Naive thymus-derived CD4-positive, alpha-beta T cell (primary cell): Measurements from ENCODE around the gene NEURL4. TPM values are rescaled to one million over a fixed set of nuclear protein-coding genes. Genes with fewer than 3 reads are reported as not detected.
A peak's percentile ranks its signal among the peaks of the same experiment; 100 is the strongest.

Experiments used
- ATAC-seq: fragments of 150-1000 bp; cut with Tn5 transposase; 2 replicates; pipeline ENCODE4 v1.10.0; 2021; ENCODE audit warnings: mild to moderate bottlenecking, moderate library complexity
- CTCF ChIA-PET: fragments of 350-600 bp; sonication (Branson Sonifier 250); formaldehyde crosslinking; loops from one replicate; lab custom pipeline; 2021; ENCODE audit warnings: antibody characterized with exemption; lab: Charles Lee
- POLR2A ChIA-PET: fragments of 350-600 bp; sonication (Branson Sonifier 250); formaldehyde crosslinking; loops from one replicate; lab custom pipeline; 2021; ENCODE audit warnings: antibody characterized with exemption, inconsistent platforms; lab: Charles Lee
- DNase-seq, 9 donors: peaks; one replicate each; pipeline versions ENCODE4 v3.0.0 to v3.0.0-alpha.2; 2020 to 2022; ENCODE audit warnings: mixed read lengths in 1 of 9
- H3K27ac ChIP-seq: one replicate; pipeline ENCODE4 v1.7.0; 2013; ENCODE audit warnings: mild to moderate bottlenecking, low read depth, low read length, moderate library complexity
- H3K27me3 ChIP-seq, 2 donors: one replicate each; pipeline ENCODE4 v1.7.0; 2013; ENCODE audit warnings: low read length in 2 of 2, mild to moderate bottlenecking in 2 of 2, moderate library complexity in 2 of 2; ENCODE audit not compliant: control insufficient read depth in 2 of 2, insufficient read depth in 2 of 2
- H3K36me3 ChIP-seq, 3 experiments: 1 replicate in 2 of 3; 2 replicates in 1 of 3; pipeline ENCODE4 v1.7.0; 2013; ENCODE audit warnings: low read length in 3 of 3, mild to moderate bottlenecking in 3 of 3, moderate library complexity in 1 of 3; ENCODE audit not compliant: insufficient read depth in 3 of 3, control insufficient read depth in 2 of 3
- H3K4me1 ChIP-seq, 2 donors: one replicate each; pipeline ENCODE4 v1.7.0; 2013; ENCODE audit warnings: low read length in 2 of 2, mild to moderate bottlenecking in 2 of 2, moderate library complexity in 1 of 2; ENCODE audit not compliant: control insufficient read depth in 2 of 2, insufficient read depth in 2 of 2
- H3K4me3 ChIP-seq: 2 replicates; pipeline ENCODE4 v1.7.0; 2013; ENCODE audit warnings: mild to moderate bottlenecking, low read length
- H3K9me3 ChIP-seq, 3 experiments: 1 replicate in 2 of 3; 2 replicates in 1 of 3; pipeline ENCODE4 v1.7.0; 2013; ENCODE audit warnings: low read length in 3 of 3; ENCODE audit not compliant: control insufficient read depth in 2 of 3
- H3K27ac Mint-ChIP-seq, 9 donors: one replicate each; pipeline ENCODE4 v1.8.0; 2020 to 2022; ENCODE audit warnings: mixed read lengths in 9 of 9, mild to moderate bottlenecking in 8 of 9, moderate library complexity in 5 of 9, inconsistent platforms in 2 of 9
- H3K27me3 Mint-ChIP-seq, 5 donors: one replicate each; pipeline ENCODE4 v1.8.0; 2021 to 2022; ENCODE audit warnings: mixed read lengths in 5 of 5, mild to moderate bottlenecking in 1 of 5
- H3K36me3 Mint-ChIP-seq, 5 donors: one replicate each; pipeline ENCODE4 v1.8.0; 2020 to 2022; ENCODE audit warnings: mixed read lengths in 5 of 5, mild to moderate bottlenecking in 3 of 5, inconsistent platforms in 1 of 5
- H3K4me1 Mint-ChIP-seq, 7 donors: one replicate each; pipeline ENCODE4 v1.8.0; 2020 to 2022; ENCODE audit warnings: mixed read lengths in 7 of 7, mild to moderate bottlenecking in 3 of 7, inconsistent platforms in 1 of 7
- H3K4me3 Mint-ChIP-seq, 10 donors: one replicate each; pipeline ENCODE4 v1.8.0; 2020 to 2022; ENCODE audit warnings: mild to moderate bottlenecking in 10 of 10, mixed read lengths in 10 of 10, moderate library complexity in 6 of 10, inconsistent platforms in 2 of 10
- H3K9me3 Mint-ChIP-seq, 11 donors: one replicate each; pipeline ENCODE4 v1.8.0; 2020 to 2022; ENCODE audit warnings: mixed read lengths in 11 of 11, mild to moderate bottlenecking in 4 of 11, inconsistent platforms in 1 of 11, moderate library complexity in 1 of 11
- intact Hi-C, 2 donors: fragments of 100-400 bp; cut with micrococcal nuclease; formaldehyde crosslinking; loops; one replicate each; pipeline ENCODE4 v1.15.1; 2023
- polyA plus RNA-seq, 2 donors: library from polyadenylated mRNA; unstranded; fragments of 300-500 nt; fragmentation: Illumina TruSeq; gene quantifications; one replicate each; pipeline ENCODE4 v1.2.3, GENCODE V29; 2021
- total RNA-seq, 6 experiments: library from RNA in 5 of 6; stranded (reverse) in 5 of 6; gene quantifications; 1 replicate in 5 of 6; 2 replicates in 1 of 6; pipeline ENCODE4 v1.2.3 and lab custom pipeline; 2021 to 2026

NEURL4 gene
- total and polyA plus RNA-seq, 7 experiments from 2014 or later, result 1.1 to 92.6 (median 50.0) TPM

- H3K27me3 ChIP-seq, result no peaks in the 10 kb centered on the region
- ATAC-seq, result no peak
- ChIA-PET POLR2A (interaction anchor here (1.2 to 5.4 kb wide), 4 partner anchors 16 to 135 kb away, joined by 3 to 29 read pairs (median 6); partner anchors contain the start of genes ACAP1, POLR2A and TMEM102), CTCF (interaction anchor here (1.0 to 5.3 kb wide), 2 partner anchors 17 to 84 kb away, joined by 3 to 67 read pairs; partner anchors contain the start of genes FGF11 and TMEM102)
- intact Hi-C loops, result loop anchor here (1.0 to 10.0 kb wide), 5 partner anchors 70 to 335 kb away; partner anchors contain the start of genes POLR2A (in 2 of the 2), SLC2A4 (in 1 of the 2), SLC35G6 (in 1 of the 2) and TP53 (in 1 of the 2)
- Mint-ChIP-seq H3K9me3 (no peaks in the 10 kb centered on the region), H3K36me3 (peaks cover 0 to 25% (median 1%) of the 10 kb centered on the region in 5 donors), H3K4me3 (peak overlapping the region; percentile 78 to 94 (median 88)), H3K4me1 (peaks cover 14 to 64% (median 39%) of the 10 kb centered on the region in 7 donors), H3K27ac (peak overlapping the region; percentile 64 to 91 (median 83)), H3K27me3 (no peaks in the 10 kb centered on the region)
- peaks cover 0 to 26% (median 5%) of the 10 kb centered on the region in 3 experiments for H3K36me3 ChIP-seq
- peaks cover 10 to 27% of the 10 kb centered on the region in 2 donors for H3K4me1 ChIP-seq
- H3K4me3 ChIP-seq, result peak overlapping the region; percentile 57
- no peak for DNase-seq
- H3K9me3 ChIP-seq, result no peaks in the 10 kb centered on the region
- H3K27ac ChIP-seq, result peak overlapping the region; percentile 74
These were observed 23.4 kb upstream of the NEURL4 start for GRCh38 chr17:7352503-7352889.

- Mint-ChIP-seq H3K9me3 (no peaks in the 10 kb centered on the region), H3K4me3 (peak within 1 kb of the TSS; percentile 78 to 94 (median 88)), H3K27ac (peak within 1 kb of the TSS; percentile 72 to 91 (median 86)), H3K4me1 (peaks cover 14 to 62% (median 43%) of the 10 kb centered on the region in 7 donors), H3K27me3 (no peaks in the 10 kb centered on the region), H3K36me3 (peaks cover 0 to 28% (median 4%) of the 10 kb centered on the region in 5 donors)
- Histone ChIP-seq H3K4me1 (peaks cover 10 to 27% of the 10 kb centered on the region in 2 donors), H3K27ac (peak within 1 kb of the TSS; percentile 74), H3K4me3 (peak within 1 kb of the TSS; percentile 57), H3K27me3 (no peaks in the 10 kb centered on the region), H3K9me3 (no peaks in the 10 kb centered on the region), H3K36me3 (peaks cover 0 to 32% (median 10%) of the 10 kb centered on the region in 3 experiments)
- CTCF ChIA-PET, result interaction anchor here (0.7 to 5.3 kb wide), 4 partner anchors 15 to 85 kb away, joined by 3 to 67 read pairs (median 28); partner anchors contain the start of genes ACAP1, FGF11, NEURL4 and TMEM102
- DNase-seq (peak; percentile 40 to 88 (median 58)), ATAC-seq (peak; percentile 72)
- POLR2A ChIA-PET, result interaction anchor here (0.8 to 8.2 kb wide), 7 partner anchors 15 to 136 kb away, joined by 3 to 98 read pairs (median 8); partner anchors contain the start of genes ACAP1, NEURL4 and TMEM102
- intact Hi-C loops, result loop anchor here (1.0 to 10.0 kb wide), 10 partner anchors 16 to 335 kb away; partner anchors contain the start of genes NEURL4 (in 2 of the 2), POLR2A (in 2 of the 2), ACAP1 (in 1 of the 2) and GPS2 (in 1 of the 2)
These were observed 22.7 kb upstream of the NEURL4 start, which contains the start of gene KCTD11 for GRCh38 chr17:7351665-7352502. Gene KCTD11 (plus strand): TSS chr17:7352162.

- ATAC-seq, result no peak
- POLR2A ChIA-PET, result interaction anchor here (0.9 to 8.2 kb wide), 5 partner anchors 12 to 39 kb away, joined by 3 to 98 read pairs (median 3); partner anchors contain the start of gene ACAP1
- Histone ChIP-seq H3K27me3 (no peaks in the 10 kb centered on the region), H3K36me3 (peaks cover 16 to 64% (median 25%) of the 10 kb centered on the region in 3 experiments), H3K27ac (peak overlapping the region; percentile 44), H3K4me1 (peaks cover 7 to 19% of the 10 kb centered on the region in 2 donors), H3K9me3 (no peaks in the 10 kb centered on the region), H3K4me3 (no peak overlapping the region)
- intact Hi-C loops, result loop anchor here (1.0 to 5.0 kb wide), 2 partner anchors 11 to 301 kb away; no protein-coding TSS in a partner anchor
- H3K4me1 Mint-ChIP-seq, result peaks cover 16 to 53% (median 41%) of the 10 kb centered on the region in 7 donors
- no peaks in the 10 kb centered on the region for H3K27me3 Mint-ChIP-seq
- CTCF ChIA-PET, result interaction anchor here (0.6 to 5.2 kb wide), 8 partner anchors 9 to 212 kb away, joined by 3 to 53 read pairs (median 4); partner anchors contain the start of genes ACAP1 and NEURL4
- H3K36me3 Mint-ChIP-seq, result peaks cover 5 to 33% (median 12%) of the 10 kb centered on the region in 5 donors
- peak overlapping the region in 4 of 10 donors; percentile 6 to 45 (median 20) for H3K4me3 Mint-ChIP-seq
- no peak for DNase-seq
- H3K27ac Mint-ChIP-seq, result peak overlapping the region in 6 of 9 donors; percentile 33 to 86 (median 70)
- no peaks in the 10 kb centered on the region for H3K9me3 Mint-ChIP-seq
These were observed 19.5 kb upstream of the NEURL4 start for GRCh38 chr17:7348478-7349242.

- peak overlapping the region in 1 of 10 donors; percentile 45 for H3K4me3 Mint-ChIP-seq
- CTCF ChIA-PET, result interaction anchor here (0.6 to 5.2 kb wide), 5 partner anchors 11 to 52 kb away, joined by 3 to 53 read pairs (median 5); partner anchors contain the start of gene ACAP1
- H3K36me3 ChIP-seq, result peaks cover 19 to 72% (median 33%) of the 10 kb centered on the region in 3 experiments
- peaks cover 7 to 19% of the 10 kb centered on the region in 2 donors for H3K4me1 ChIP-seq
- H3K27ac Mint-ChIP-seq, result peak overlapping the region in 1 of 9 donors; percentile 62
- H3K27ac ChIP-seq, result peak overlapping the region; percentile 2
- H3K4me3 ChIP-seq, result no peak overlapping the region
- no peaks in the 10 kb centered on the region for H3K27me3 ChIP-seq
- H3K36me3 Mint-ChIP-seq, result peaks cover 8 to 35% (median 12%) of the 10 kb centered on the region in 5 donors
- POLR2A ChIA-PET, result interaction anchor here (0.9 to 8.2 kb wide), 6 partner anchors 13 to 38 kb away, joined by 3 to 98 read pairs (median 4); partner anchors contain the start of gene ACAP1
- intact Hi-C loops, result loop anchor here in 1 of 2 donors (5.0 kb wide), 1 partner anchor 301 kb away; no protein-coding TSS in a partner anchor
- H3K27me3 Mint-ChIP-seq, result no peaks in the 10 kb centered on the region
- H3K9me3 ChIP-seq, result no peaks in the 10 kb centered on the region
- peaks cover 17 to 54% (median 38%) of the 10 kb centered on the region in 7 donors for H3K4me1 Mint-ChIP-seq
- H3K9me3 Mint-ChIP-seq, result no peaks in the 10 kb centered on the region
- no peak for ATAC-seq
- no peak for DNase-seq
These were observed 18.7 kb upstream of the NEURL4 start for GRCh38 chr17:7347630-7348477.
